ENCODE measurements around the gene FAM193A. TPM values are rescaled to one million over a fixed set of nuclear protein-coding genes. Genes with fewer than 3 reads are reported as not detected.

FAM193A gene
- polyA plus RNA-seq, 1 of the 3 experiments (the other 2 are of a cell fraction): 9.2 TPM

- TF ChIP-seq PBX3 (IDR thresholded peaks at IDR 0.05) (no peak), RFX5 (IDR thresholded peaks at IDR 0.05; ENCODE audit: low read length) (no peak), MEF2A (IDR thresholded peaks at IDR 0.05; ENCODE audit: borderline replicate concordance, low read depth) (no peak), TEAD4 (IDR thresholded peaks at IDR 0.05; ENCODE audit: borderline replicate concordance, insufficient read depth) (no peak), TCF12 (IDR thresholded peaks at IDR 0.05) (no peak), POLR2AphosphoS5 (IDR thresholded peaks at IDR 0.05; ENCODE audit: low read depth, low read length) (no peak), CHD2 (IDR thresholded peaks at IDR 0.05; ENCODE audit: low read length, partially characterized antibody) (no peak)
These were observed 185.6 kb downstream of the FAM193A start (continued) for GRCh38 chr4:2722033-2722432.

GRCh38 chr4:2723751-2724150 lies 187.3 kb downstream of the FAM193A start:
- CTCF ChIA-PET: interaction anchor here (1.9 kb wide), 1 partner anchor 10 kb away, joined by 7 read pairs; no protein-coding TSS in a partner anchor
- 100% methylated on average over 3 of the region's 3 CpGs for WGBS (ENCODE audit: low lambda C conversion rate)

More at GRCh38 chr4:2723751-2724150, 187.3 kb downstream of the FAM193A start:
- no peaks in the 10 kb centered on the region for H3K9me3 ChIP-seq
- DNase-seq: no peak
- H2AFZ ChIP-seq (ENCODE audit: low read depth): no peak overlapping the region
- H3K4me1 ChIP-seq (ENCODE audit: control insufficient read depth in 1 of 2, insufficient read depth in 2 of 2, low read depth in 1 of 2, low read length in 1 of 2): no peaks in the 10 kb centered on the region
- no peak overlapping the region for H3K4me2 ChIP-seq
- H3K79me2 ChIP-seq (ENCODE audit: insufficient read depth): no peaks in the 10 kb centered on the region
- no peak overlapping the region for H3K27ac ChIP-seq (ENCODE audit: low read depth in 2 of 2, low read length in 1 of 2)
- peaks cover 15 to 20% of the 10 kb centered on the region in 2 experiments for H3K36me3 ChIP-seq (replicated peaks in 1 of 2; ENCODE audit: control insufficient read depth in 1 of 2, insufficient read depth in 2 of 2, low read length in 1 of 2)
- POLR2A ChIA-PET: no interaction called here
- no peak overlapping the region for H3K9ac ChIP-seq
- H3F3A ChIP-seq (replicated peaks; ENCODE audit: insufficient read depth): peaks cover 8% of the 10 kb centered on the region
- H3K4me3 ChIP-seq (ENCODE audit: low read depth in 2 of 2, low read length in 1 of 2): no peak overlapping the region
- TF ChIP-seq RAD21 (IDR thresholded peaks at IDR 0.05; ENCODE audit: low read length): no peak
- TF ChIP-seq TAF1 (IDR thresholded peaks at IDR 0.05; ENCODE audit: borderline replicate concordance, low read depth, low read length): no peak
- TF ChIP-seq FOXJ3 (CRISPR knock-in tag; IDR thresholded peaks at IDR 0.05): no peak
- no peak for TF ChIP-seq SIN3A (IDR thresholded peaks at IDR 0.05; ENCODE audit: borderline replicate concordance, low read depth, low read length)
- TF ChIP-seq JUND (IDR thresholded peaks at IDR 0.05): no peak
- TF ChIP-seq RXRA (IDR thresholded peaks at IDR 0.05; ENCODE audit: borderline replicate concordance, low read depth): no peak
- no peak for TF ChIP-seq REST (IDR thresholded peaks at IDR 0.05; ENCODE audit: low read depth, low read length)
- no peak for TF ChIP-seq CTCF (IDR thresholded peaks at IDR 0.05)
- TF ChIP-seq PBX3 (IDR thresholded peaks at IDR 0.05): no peak
- H3K27me3 ChIP-seq (ENCODE audit: insufficient read depth): no peaks in the 10 kb centered on the region
- no peaks in the 10 kb centered on the region for H4K20me1 ChIP-seq (ENCODE audit: insufficient read depth)
- no peaks in the 10 kb centered on the region for H3K9me2 ChIP-seq

Measured in SK-N-SH (cell line).